SK-N-MC (cell line): ENCODE measurements around the gene HK1.

Experiments
- DNase-seq: peaks from one replicate; pipeline ENCODE4 v3.0.0-alpha.2; 2011; ENCODE audit warnings: low read depth, low spot score
- H3K27ac ChIP-seq: fragments of 200-600 bp; sonication (generic); 2 replicates; pipeline ENCODE4 v1.5.1; 2016; ENCODE audit warnings: mixed run types
- H3K36me3 ChIP-seq: fragments of 200-600 bp; sonication (generic); 2 replicates; pipeline ENCODE4 v1.6.1; 2017; ENCODE audit warnings: antibody characterized with exemption, low read length, mixed read lengths; ENCODE audit not compliant: insufficient read depth
- H3K4me3 ChIP-seq: fragments of 200-600 bp; sonication (generic); 2 replicates; pipeline ENCODE4 v1.5.1; 2016
- H3K9ac ChIP-seq: fragments of 200-600 bp; sonication (generic); 2 replicates; pipeline ENCODE4 v1.8.0; 2017; ENCODE audit warnings: mixed run types, mixed read lengths; ENCODE audit not compliant: insufficient read length
- H3K9me3 ChIP-seq: fragments of 200-600 bp; sonication (generic); 2 replicates; pipeline ENCODE4 v1.6.1; 2017; ENCODE audit warnings: low read depth, mild to moderate bottlenecking, antibody characterized with exemption, low read length, moderate library complexity, mixed read lengths
- EZH2 ChIP-seq: fragments of 200-600 bp; sonication (generic); IDR thresholded peaks from one replicate; pipeline ENCODE4 v1.6.1; 2017; ENCODE audit warnings: antibody characterized with exemption
- FOXP2 ChIP-seq: optimal IDR thresholded peaks from 2 replicates; pipeline ENCODE3; 2011; ENCODE audit warnings: mild to moderate bottlenecking, moderate library complexity; ENCODE audit not compliant: insufficient read depth; ENCODE audit errors: extremely low read length, control extremely low read depth
- POLR2AphosphoS5 ChIP-seq: IDR thresholded peaks from 2 replicates; pipeline ENCODE4 v1.6.1; 2012; ENCODE audit warnings: mild to moderate bottlenecking, low read depth, low read length, borderline replicate concordance

The HK1 gene

GRCh38 chr10:69334302-69335062 lies 56.2 kb downstream of the HK1 start:
- DNase-seq = no peak
- H3K9me3 ChIP-seq = no peaks in the 10 kb centered on the region
- no peak overlapping the region for H3K27ac ChIP-seq
- no peaks in the 10 kb centered on the region for H3K36me3 ChIP-seq
- no peak overlapping the region for H3K4me3 ChIP-seq
- TF ChIP-seq EZH2 = no peak
- TF ChIP-seq FOXP2 = no peak
- TF ChIP-seq POLR2AphosphoS5 = no peak
- no peak overlapping the region for H3K9ac ChIP-seq

- no peak for TF ChIP-seq EZH2
- TF ChIP-seq FOXP2 = no peak
- TF ChIP-seq POLR2AphosphoS5 = no peak
- DNase-seq = no peak
- no peak overlapping the region for H3K4me3 ChIP-seq
- H3K9ac ChIP-seq = no peak overlapping the region
- no peak overlapping the region for H3K27ac ChIP-seq
- H3K36me3 ChIP-seq = no peaks in the 10 kb centered on the region
- H3K9me3 ChIP-seq = no peaks in the 10 kb centered on the region
These were observed 56.8 kb downstream of the HK1 start for GRCh38 chr10:69335063-69335587.

GRCh38 chr10:69335613-69336012 lies 57.3 kb downstream of the HK1 start:
- Histone ChIP-seq H3K27ac (no peak overlapping the region), H3K9me3 (no peaks in the 10 kb centered on the region), H3K36me3 (no peaks in the 10 kb centered on the region), H3K4me3 (no peak overlapping the region), H3K9ac (no peak overlapping the region)
- TF ChIP-seq POLR2AphosphoS5 (no peak), FOXP2 (no peak), EZH2 (no peak)
- DNase-seq = no peak

GRCh38 chr10:69336952-69337295 lies 58.6 kb downstream of the HK1 start:
- H3K9me3 ChIP-seq = no peaks in the 10 kb centered on the region
- H3K36me3 ChIP-seq = no peaks in the 10 kb centered on the region
- H3K9ac ChIP-seq = no peak overlapping the region
- no peak overlapping the region for H3K27ac ChIP-seq
- no peak for DNase-seq
- H3K4me3 ChIP-seq = no peak overlapping the region
- TF ChIP-seq POLR2AphosphoS5 (no peak), EZH2 (no peak), FOXP2 (no peak)

GRCh38 chr10:69337296-69338132 lies 59.2 kb downstream of the HK1 start:
- H3K27ac ChIP-seq = no peak overlapping the region
- H3K4me3 ChIP-seq = peak overlapping the region; percentile 48
- H3K36me3 ChIP-seq = no peaks in the 10 kb centered on the region
- no peaks in the 10 kb centered on the region for H3K9me3 ChIP-seq
- H3K9ac ChIP-seq = no peak overlapping the region
- peak; percentile 26 for DNase-seq
- TF ChIP-seq EZH2 (no peak), POLR2AphosphoS5 (no peak), FOXP2 (no peak)

GRCh38 chr10:69338133-69338456 lies 59.8 kb downstream of the HK1 start:
- Histone ChIP-seq H3K27ac (no peak overlapping the region), H3K9me3 (no peaks in the 10 kb centered on the region), H3K36me3 (no peaks in the 10 kb centered on the region), H3K9ac (no peak overlapping the region), H3K4me3 (no peak overlapping the region)
- TF ChIP-seq FOXP2 (no peak), POLR2AphosphoS5 (no peak), EZH2 (no peak)
- no peak for DNase-seq

GRCh38 chr10:69338547-69339450 lies 60.5 kb downstream of the HK1 start:
- no peak overlapping the region for H3K9ac ChIP-seq
- H3K36me3 ChIP-seq = no peaks in the 10 kb centered on the region
- no peaks in the 10 kb centered on the region for H3K9me3 ChIP-seq
- H3K27ac ChIP-seq = no peak overlapping the region
- TF ChIP-seq POLR2AphosphoS5 = no peak
- no peak for TF ChIP-seq EZH2
- no peak for TF ChIP-seq FOXP2
- no peak overlapping the region for H3K4me3 ChIP-seq
- DNase-seq = no peak
